ENCODE data around the gene RAP1GAP2. TPM values are rescaled to one million over a fixed set of nuclear protein-coding genes. Genes with fewer than 3 reads are reported as not detected.
"Not testable (repeated sequence)": the region's sequence is repeated elsewhere in the genome, so short reads cannot be mapped to it uniquely, and the experiment has no call there.

The RAP1GAP2 gene
- total RNA-seq, 1 donor from 2014 or later: 10.4 TPM

DNA sequence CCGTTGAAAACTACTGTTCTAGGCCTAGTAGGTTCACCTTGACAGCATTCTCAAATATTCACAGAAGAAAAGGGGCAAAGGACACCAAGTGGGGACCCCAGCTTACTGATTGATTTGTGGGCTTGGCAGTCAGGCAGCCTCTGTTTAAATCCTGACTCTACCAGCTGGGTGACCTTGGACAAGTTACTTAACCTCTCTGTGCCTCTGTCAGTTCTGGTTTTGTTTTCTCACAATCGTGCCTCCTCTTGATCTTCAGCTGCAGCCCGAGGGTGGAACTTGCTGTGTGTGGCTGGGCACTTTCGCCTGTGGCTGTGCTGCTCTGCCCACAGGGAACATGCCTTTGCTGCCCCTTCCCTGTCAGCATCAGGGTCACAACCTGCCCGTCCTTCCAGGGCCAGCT is 17.8 kb downstream of the RAP1GAP2 start:
- DNase-seq (ENCODE audit: low spot score): no peak

DNA sequence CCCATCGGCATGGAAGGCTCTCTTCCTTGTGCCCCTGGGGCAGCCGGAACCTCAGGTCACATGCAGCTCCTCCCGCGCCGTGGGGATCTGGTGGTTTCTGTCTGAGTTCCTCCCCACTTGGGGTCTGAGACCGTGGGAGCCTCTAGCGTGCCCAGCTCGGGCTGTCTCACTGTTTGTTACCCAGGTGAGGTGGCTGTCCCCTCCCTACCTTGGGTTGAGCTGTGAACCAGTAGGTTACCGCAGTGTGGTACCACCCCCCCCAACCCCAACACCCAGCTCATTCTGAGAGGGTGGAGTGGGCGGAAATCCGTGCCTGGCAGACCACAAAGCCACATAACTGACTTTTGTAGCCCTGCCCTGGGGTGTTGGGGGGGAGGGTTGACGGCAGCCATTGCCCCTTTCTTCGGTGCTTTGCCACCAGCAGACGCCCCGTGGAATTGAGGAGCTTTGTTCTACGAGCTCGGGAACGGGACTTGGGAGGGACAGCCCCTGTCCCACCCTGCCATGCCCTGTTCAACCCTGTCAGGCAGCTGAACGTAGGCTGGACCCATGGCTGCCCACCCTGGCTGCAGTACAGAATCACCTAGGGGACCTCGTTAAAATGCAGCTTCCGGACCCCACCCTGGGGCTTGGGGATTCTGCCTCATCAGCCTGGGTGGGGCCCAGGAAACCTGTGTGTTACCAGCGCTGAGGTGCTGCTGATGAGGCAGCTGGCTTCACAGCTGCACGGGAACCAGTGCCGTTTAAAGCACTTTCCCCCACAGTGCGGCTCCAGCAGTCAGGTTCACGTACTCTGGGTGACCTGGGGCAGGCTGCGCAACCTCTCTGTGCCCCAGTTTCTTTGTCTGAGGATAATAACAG is 18.5 kb downstream of the RAP1GAP2 start:
- DNase-seq (ENCODE audit: low spot score): no peak

DNA sequence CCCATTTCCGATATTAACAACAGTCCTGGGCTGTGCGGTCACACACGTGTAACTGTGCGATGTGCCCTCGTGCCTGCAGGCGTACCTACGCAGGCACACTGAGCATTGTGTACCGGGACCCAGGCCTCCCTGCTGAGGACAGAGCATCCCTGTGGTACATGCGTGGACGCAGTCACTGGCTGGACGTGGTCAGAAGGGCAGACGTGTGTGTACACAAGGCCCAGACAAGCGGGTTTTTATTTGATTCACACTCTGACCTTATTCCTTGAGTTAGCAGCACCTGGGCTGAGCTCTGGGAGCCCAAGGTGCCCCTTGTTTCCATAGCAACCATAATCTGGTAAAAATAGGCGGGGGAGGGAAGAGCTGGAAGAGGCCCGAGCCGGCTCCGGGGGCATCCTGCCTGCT is 19.5 kb downstream of the RAP1GAP2 start:
- no peak for DNase-seq (ENCODE audit: low spot score)

DNA sequence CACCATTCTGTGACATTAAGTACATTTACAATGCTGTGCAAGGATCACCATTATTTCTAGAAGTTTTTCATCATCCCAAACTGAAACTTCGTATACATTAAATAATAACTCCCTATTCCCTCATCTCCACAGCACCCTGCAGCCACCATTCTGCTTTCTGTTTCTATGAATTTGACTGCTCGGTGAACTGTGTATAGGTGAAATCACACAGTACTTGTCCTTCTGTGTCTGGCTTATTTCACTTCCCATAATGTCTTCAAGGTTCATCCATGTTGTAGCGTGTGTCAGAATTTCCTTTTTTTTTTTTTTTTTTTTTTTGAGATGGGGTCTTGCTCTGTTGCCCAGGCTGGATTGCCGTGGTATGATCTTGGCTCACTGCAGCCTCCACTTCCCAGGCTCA is 20.4 kb downstream of the RAP1GAP2 start:
- DNase-seq (ENCODE audit: low spot score): no peak

DNA sequence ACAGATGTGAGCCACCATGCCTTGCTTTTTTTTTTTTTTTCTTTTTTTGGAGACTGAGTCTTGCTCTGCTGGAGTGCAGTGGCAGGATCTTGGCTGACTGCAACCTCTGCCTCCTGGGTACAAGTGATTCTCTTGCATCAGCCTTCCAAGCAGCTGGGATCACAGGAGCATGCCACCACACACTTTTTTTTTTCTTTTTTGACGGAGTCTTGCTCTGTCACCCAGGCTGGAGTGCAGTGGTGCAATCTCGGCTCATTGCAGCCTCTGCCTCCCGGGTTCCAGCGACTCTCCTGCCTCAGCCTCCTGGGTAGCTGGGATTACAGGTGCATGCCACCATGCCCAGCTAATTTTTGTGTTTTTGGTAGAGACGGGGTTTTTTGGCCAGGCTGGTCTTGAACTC is 23.1 kb downstream of the RAP1GAP2 start:
- not testable (repeated sequence) for DNase-seq (ENCODE audit: low spot score)

DNA sequence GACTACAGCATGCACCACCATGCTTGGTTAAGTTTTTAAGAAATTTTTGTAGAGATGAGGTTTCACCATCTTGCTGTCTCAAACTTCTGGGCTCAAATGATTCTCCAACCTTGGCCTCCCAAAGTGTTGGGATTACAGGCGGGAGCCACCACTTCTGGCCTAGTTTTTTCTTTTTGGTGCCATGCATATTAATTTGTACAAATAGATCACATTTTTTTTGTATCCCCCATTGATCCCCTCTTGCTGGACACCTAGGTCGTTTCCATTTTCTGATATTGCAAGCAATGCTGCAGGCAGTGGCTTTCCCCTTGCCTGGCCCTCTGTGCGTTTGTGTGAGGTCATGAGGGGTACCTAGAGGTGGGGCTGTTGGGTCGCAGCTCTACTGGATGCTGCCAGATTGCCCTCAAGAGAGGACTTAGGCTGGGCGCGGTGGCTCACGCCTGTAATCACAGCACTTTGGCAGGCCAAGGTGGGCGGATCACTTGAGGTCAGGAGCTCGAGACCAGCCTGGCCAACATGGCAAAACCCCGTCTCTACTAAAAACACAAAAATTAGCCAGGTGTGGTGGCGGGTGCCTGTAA is 23.8 kb downstream of the RAP1GAP2 start:
- DNase-seq (ENCODE audit: low spot score): no peak

DNA sequence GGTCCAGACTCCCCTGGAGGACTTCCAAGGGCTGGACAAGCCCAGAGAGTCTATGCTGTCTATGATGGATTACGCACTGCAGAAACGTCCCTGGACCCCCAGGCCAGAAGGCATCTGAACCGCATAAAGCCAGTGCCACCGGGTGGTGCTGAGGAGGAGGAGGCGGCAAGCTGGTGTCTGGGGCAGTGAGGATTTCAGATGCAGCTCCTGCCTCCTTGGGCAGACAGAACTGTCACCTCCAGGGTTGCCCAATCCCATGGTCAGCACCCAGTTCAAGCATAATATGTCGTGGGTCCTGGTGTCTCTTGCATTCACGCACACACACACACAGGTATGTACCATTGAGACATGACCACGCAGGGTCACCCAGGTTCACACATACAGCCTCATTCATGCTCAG is 25.6 kb downstream of the RAP1GAP2 start:
- no peak for DNase-seq (ENCODE audit: low spot score)

DNA sequence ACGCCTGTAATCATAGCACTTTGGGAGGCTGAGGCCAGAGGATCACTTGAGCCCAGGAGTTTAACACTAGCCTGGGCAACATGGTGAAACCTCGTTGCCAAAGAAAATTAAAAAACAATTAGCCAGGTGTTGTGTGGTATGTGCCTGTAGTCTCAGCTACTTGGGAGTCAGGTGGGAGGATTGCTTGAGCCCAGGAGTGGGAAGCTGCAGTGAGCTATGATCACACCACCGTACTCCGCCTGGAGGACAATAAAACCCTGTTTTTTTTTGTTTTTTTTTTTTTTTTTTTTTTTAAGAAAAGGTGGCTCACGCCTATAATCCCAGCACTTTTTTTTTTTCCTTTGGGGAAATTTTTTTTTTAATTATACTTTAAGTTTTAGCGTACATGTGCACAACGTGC is 26.1 kb downstream of the RAP1GAP2 start:
- DNase-seq (ENCODE audit: low spot score): no peak

DNA sequence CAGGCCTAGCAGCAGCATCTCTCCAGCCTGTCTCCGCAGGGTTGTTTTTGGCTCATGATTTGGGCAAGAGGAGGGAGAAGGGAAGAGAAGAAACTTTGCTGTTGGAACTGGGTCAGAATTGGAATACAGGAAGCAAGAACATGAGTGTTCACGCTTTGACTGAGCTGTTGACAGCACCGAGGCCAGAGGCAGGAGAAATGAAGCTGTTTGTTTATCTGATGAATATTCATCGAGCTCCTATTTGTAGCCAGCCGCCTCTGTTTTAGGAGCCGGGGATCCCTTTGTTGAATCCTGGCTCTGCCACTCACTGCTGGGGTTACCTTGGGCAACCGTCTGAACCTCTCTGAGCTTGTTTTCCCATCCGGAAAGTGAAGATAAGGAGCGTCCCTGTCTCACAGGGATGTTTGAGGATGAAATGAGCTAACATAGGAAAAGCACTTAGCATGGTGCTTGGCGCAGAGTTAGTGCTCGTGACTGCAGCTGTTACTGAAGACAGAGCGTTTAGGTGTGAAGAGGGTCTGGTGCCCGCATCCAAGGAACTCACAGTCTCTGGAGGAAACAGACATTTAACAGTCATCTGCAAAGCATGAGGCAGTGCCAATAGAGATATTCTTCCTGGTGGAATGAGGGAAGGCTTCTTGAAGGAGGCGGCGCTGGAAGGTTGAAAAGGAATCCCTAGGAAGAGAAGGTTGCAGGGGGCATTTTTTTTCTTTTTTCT is 29.2 kb downstream of the RAP1GAP2 start:
- no peak for DNase-seq (ENCODE audit: low spot score)

DNA sequence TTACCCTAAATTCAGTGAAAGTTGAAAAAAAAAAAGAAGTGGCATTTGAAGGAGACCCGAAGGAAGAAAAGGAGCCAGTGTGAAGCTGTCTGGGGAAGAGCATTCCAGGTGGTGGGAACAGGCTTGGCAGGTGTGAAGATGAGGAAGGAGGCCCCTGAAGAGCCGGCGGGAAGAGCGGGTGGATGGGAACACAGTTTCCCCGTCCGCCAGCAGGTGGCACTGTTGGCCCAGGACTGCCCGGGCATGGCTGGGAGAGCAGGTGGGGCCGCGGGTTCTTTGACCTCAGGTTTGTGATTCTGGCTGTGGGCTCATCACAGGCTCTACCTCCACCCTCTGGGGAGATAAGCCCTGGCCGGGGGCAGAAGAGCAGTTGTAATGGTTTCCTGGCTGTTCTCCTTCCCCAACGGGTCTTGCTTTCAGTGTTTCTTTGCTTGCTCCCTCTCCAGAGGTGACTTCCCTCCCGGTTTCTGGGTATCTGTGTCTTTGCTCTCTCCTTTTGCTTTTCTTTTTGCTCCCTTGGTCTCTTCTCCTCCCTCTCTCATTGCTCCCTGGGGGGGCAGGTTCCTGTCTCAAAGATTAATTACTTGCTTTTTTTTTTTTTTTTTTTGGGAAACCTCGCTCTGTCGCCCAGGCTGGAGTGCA is 32.3 kb downstream of the RAP1GAP2 start:
- DNase-seq (ENCODE audit: low spot score): peak; percentile 93

DNA sequence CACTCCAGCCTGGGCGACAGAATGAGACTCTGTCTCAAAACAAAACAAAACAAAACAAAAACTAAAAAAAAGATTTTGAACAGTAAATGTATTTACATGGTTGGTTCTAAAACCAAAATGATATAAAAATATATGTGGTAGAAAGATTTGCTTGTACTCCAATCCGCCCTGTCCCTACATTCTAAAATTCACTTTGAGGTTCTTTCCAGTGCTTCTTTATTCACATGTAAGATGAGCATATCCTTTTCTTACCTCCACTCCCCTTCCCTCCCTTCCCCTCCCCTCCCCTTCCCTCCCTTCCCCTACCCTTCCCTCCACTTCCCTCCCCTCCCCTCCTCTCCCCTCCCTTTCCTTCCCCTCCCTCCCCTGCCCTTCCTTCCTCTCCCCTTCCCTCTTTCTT is 34.4 kb downstream of the RAP1GAP2 start:
- DNase-seq (ENCODE audit: low spot score): no peak

DNA sequence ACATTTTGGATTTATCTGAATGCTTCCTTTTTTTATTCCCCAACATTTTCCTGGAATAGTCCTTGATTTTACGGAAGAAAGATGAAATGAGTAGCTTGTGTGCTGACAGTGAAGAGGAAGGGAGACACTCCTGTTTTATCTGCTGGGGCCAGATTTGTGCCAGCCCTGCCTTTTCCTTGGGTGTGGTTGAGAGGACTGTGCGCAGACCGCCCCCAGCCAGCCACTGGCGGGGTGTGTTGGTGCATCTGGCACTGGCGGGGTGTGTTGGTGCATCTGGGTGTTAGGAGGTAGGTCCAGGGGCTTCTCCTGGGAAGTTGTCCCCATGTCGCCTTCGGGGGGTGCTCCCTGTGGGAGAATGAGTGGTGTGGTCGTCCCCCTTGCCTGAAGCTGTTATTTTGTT is 39.5 kb downstream of the RAP1GAP2 start:
- no peak for DNase-seq (ENCODE audit: low spot score)

DNA sequence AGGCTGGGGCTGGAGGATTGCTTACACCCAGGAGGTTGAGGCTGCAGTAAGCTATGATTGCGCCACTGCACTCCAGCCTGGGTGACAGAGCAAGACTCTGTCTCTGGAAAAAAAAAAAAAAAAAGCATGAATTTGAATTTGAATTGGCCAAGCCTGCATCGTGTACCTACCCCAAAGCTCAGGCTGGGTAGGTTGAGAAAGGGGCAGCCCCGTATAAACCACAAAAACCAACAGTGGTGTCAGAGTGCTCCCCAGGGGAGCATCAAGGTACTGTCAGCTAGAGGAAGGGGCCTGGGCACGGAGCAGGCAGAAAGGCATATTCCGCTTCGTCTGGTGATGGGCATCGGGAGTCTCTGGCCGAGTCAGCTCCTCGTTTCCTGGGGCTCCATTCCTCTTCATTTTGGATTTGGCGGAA is 40.9 kb downstream of the RAP1GAP2 start:
- DNase-seq (ENCODE audit: low spot score): no peak

DNA sequence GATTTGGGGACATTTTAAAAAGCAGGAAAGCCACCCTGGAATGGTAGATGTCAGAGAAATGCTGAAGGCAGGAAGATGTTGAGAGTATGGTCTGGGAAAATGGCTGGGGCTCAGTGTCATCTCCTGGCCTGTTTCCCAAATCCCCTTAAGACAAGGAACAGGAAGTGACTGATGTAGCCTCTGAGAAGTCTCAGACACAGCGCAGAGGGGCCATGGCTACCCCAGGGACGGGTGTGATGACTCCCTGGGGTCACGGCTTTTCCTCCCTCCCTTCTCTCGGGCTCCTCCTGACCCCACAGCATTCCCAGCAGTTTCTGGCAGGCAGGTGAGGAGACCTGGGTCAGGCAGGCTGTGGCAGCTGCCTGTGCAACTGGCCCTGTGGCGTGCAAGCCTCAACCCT is 45.4 kb downstream of the RAP1GAP2 start:
- DNase-seq (ENCODE audit: low spot score): no peak

DNA sequence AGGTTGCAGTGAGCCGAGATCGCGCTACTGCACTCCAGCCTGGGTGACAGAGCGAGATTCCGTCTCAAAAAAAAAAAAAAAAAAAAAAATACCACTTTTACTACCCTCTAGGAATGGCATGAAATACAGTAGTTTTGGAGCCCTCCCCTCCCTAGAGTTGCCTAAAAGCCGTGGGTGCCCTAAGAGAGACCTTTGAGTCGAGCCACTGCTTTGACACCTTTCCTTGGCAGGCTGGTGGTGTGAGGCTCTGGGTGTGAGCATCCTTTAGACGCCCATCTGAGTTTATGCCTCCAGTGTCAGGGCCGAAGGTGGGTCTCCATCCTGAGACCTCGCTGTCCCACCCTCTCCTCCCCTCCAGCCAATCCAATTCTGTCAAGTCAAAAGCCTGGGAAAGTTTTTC is 46.2 kb downstream of the RAP1GAP2 start:
- no peak for DNase-seq (ENCODE audit: low spot score)

DNA sequence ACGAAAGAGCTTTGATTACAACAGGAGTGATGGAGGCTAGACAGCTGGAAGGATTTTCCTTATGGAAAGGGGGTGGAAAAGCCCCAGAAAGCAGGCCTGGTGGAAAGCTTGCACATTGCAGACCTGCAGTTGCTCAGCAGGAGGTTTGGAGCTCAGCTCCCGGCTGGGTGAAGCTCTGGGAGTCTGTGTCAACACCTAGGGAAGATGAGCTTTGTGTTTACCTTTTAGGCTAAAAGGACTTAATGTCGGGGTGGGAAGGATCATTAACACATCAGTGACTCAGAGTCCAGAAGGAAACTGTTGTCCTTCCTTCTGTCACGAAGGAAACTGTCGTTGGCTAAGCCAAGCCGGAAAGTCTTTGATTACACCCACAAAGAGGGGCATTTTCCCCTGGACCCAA is 48.2 kb downstream of the RAP1GAP2 start:
- DNase-seq (ENCODE audit: low spot score): no peak

DNA sequence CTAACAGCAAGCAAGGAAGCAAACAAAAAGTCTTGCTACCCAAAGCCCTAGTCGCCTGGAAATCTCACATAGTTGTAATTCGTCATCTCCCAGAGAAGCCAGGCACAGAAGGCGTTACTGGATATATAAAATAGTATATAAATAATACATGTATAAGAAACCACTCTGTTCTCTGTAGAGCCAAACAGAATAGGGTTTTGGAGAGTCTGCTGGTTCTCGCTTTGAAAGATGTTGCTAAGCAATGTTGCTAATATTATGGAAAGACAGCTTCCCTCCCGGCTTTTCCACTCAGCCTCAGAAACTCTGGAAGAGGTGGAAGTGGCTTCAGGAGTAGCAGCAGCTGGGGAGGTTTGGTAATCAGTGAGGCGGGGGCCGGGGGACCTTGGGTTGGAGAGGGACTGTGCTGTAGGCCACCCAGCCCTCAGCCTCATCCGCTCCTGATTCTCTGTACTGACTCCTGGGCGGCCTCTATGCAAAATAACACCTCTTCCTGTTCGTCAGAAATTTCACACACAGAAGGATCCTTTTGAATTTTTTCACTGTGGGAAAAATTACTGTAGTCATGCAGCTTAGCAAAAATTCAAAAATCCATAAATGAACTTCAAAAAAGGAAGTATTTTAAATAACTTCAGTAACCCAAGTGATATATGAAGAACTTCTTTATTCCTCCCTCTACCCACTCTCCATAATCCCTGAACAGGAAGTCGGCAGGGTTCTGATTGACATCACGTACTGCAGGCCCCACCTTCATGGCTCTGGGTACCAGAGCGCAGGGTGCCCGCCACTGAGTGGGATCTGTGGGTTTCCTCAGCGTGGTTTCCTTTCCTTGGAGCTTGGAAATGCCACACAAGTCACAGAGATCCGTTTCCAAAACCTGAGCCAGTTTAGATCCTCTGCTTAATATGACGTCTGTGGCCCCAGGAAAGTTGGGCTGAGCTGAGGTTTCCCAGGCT is 51.4 kb downstream of the RAP1GAP2 start:
- no peak for DNase-seq (ENCODE audit: low spot score)

DNA sequence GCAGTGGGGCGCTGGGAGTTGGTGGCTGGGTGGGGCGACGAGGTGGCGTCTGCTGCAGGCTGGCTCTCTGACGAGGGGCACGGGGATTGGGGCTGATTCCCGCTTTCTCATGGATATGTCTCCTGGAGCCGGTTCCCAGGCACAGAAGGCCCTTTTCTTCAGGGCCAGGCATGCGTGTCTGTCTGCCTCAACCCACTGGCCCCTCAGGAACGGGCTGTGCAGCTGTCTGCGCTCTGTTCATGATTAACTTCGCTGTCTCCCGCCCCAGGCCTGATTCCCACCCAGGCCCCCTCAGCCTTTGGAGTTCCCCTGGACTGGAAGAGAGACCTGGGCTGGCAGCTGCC is 53.1 kb downstream of the RAP1GAP2 start:
- no peak for DNase-seq (ENCODE audit: low spot score)

DNA sequence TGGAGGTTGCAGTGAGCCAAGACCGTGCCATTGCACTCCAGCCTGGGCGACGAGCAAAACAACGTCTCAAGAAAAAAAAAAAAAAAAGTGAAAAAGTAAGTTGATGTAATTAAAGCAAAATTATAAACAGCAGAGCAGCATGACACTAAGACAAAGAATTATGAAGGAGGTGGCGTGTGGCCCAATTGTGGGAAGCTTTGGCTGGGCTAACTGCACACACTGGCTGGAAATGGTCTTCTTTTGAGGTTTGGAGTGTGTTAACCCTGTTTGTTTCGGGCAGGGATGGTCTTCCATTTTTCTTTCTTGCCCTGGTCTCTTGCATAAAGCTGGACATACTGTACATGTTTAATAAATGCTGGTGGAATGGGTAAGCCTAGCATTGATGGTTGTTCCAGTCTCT is 54.8 kb downstream of the RAP1GAP2 start:
- DNase-seq (ENCODE audit: low spot score): no peak

DNA sequence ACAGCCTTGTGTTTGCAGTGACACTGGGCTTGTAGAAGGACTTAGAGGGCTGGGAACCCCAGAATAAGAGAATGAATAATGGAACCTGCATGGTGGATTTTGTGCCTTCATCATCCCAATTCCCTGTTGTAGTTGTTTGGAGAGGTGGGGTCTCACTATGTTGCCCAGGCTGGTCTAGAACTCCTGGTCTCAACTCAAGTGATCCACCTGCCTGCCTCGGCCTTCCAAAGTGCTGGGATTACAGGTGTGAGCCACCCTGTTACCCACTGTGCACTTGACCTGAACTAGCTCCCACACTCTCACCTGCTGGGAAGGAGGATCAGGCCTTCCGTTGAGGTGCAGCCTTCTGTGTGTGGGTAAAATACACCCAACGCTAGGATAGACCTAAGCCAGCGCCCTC is 55.4 kb downstream of the RAP1GAP2 start:
- DNase-seq (ENCODE audit: low spot score): no peak

DNA sequence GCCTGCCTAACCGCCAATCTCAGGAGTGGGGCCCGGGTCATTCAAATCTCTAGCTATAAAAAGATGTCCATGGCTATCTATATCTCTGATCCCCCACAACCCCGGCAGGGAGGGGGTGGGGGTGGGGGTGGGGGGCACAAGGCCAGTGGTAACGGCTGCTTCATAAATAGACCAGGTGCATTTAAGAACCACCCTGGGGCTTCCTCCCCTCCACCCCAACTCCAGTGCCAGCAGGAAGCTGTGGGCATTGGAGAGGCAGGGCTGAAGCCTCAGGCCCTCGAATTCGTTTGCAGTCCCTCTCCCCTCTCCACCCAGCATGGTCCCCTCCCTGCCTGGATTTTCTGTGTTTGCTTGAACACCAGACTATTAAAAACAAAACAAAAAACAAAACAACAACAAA is 56.0 kb downstream of the RAP1GAP2 start:
- no peak for DNase-seq (ENCODE audit: low spot score)

All from mesenteric fat pad (tissue), 1 donor.